ENCODE results near the gene ANKRD2.

The ANKRD2 gene

DNA sequence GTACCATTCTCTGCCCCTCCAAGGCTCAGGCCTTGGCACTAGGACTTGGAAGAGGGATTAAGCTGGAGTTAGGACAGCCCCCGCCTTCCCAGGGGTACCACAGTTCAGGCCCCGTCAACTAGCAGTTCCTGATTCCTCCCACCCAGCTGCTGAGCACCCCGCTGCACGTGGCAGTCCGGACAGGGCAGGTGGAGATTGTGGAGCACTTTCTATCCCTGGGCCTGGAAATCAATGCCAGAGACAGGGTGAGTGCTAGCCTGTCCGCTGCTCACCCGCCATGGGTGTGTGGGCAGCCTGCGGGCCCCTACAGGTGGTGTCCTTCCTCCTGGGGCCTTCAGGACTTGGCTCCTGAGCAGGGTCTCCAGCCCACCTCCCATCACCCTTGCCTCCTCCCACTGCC lies 9.6 kb downstream of the ANKRD2 start:
- H3K4me3 ChIP-seq (ENCODE audit: control insufficient read depth, low read depth, low read length): no peak overlapping the region
- DNase-seq (ENCODE audit: low read depth): no peak
- TF ChIP-seq, protein P1, sequence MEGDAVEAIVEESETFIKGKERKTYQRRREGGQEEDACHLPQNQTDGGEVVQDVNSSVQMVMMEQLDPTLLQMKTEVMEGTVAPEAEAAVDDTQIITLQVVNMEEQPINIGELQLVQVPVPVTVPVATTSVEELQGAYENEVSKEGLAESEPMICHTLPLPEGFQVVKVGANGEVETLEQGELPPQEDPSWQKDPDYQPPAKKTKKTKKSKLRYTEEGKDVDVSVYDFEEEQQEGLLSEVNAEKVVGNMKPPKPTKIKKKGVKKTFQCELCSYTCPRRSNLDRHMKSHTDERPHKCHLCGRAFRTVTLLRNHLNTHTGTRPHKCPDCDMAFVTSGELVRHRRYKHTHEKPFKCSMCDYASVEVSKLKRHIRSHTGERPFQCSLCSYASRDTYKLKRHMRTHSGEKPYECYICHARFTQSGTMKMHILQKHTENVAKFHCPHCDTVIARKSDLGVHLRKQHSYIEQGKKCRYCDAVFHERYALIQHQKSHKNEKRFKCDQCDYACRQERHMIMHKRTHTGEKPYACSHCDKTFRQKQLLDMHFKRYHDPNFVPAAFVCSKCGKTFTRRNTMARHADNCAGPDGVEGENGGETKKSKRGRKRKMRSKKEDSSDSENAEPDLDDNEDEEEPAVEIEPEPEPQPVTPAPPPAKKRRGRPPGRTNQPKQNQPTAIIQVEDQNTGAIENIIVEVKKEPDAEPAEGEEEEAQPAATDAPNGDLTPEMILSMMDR (conservative IDR thresholded peaks at IDR 0.05; ENCODE audit: control insufficient read depth, insufficient read depth, low read depth, low read length): no peak

DNA sequence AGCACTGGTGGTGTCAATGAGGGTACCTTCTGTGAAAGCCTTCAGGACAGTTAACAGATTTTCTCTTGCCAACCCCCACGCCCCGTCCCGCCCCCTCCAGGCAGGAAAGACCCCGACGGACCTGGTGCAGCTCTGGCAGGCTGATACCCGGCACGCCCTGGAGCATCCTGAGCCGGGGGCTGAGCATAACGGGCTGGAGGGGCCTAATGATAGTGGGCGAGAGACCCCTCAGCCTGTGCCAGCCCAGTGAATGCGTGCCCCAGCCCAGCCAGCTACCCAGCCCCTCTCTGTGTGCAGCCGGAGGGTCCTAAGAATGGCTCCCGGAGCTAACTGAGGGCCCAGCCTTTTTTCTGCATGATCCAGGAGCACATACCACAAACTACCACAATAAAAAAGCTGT lies 10.9 kb downstream of the ANKRD2 start:
- no peak overlapping the region for H3K4me3 ChIP-seq (ENCODE audit: control insufficient read depth, low read depth, low read length)
- TF ChIP-seq, protein P1 (conservative IDR thresholded peaks at IDR 0.05; ENCODE audit: control insufficient read depth, insufficient read depth, low read depth, low read length): no peak
- DNase-seq (ENCODE audit: low read depth): no peak

DNA sequence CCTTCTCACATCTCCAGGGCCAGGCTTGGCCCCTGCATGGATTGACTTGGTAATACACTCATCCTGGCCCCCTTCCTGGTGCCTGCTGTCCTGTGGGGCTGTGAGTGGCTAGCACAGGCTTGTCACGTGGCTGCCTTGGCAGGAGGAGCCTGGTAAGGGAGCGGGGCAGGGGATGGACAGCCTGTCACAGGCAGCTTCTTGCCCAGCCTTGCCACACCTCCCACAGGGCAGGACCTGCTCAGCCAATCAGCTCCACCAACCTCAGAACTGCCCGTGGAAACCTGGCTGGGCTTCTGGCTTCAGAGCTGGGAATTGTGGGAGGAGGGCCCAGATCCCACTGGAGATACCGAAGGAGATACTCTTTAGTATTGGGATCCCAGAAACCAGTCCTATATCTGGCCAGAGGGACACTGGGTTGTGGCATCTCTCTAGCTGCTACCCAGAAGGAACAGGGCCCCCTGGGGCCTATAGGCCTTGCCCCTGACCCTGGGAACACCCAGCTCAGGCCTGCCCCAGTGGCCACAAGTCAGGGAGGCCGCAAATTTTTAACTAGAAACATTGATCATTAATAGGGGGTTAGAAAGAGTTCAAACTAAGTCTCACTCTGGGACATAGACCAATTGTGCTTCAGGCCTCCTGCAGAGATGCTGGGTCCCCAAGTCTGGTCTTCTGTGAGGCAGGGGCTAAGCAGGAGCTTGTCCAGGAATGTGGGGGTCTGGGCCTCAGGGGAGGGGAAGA lies 11.7 kb downstream of the ANKRD2 start, which contains the start of gene HOGA1:
Gene HOGA1 (plus strand): TSS at position 330 of the 738 bp plus-strand sequence. CDS start 315 bp downstream, at position 645.
- H3K4me3 ChIP-seq (ENCODE audit: control insufficient read depth, low read depth, low read length): no peak within 1 kb of the TSS

GRCh38 chr10:97584798-97585438 lies 12.3 kb downstream of the ANKRD2 start:
- TF ChIP-seq, protein P1 (conservative IDR thresholded peaks at IDR 0.05; ENCODE audit: control insufficient read depth, insufficient read depth, low read depth, low read length): no peak
- no peak for DNase-seq (ENCODE audit: low read depth)
- H3K4me3 ChIP-seq (ENCODE audit: control insufficient read depth, low read depth, low read length): no peak overlapping the region

More for the DNA sequence above, 11.7 kb downstream of the ANKRD2 start, which contains the start of gene HOGA1:
- peak; percentile 73 for DNase-seq (ENCODE audit: low read depth)
- TF ChIP-seq, protein P1 (conservative IDR thresholded peaks at IDR 0.05; ENCODE audit: control insufficient read depth, insufficient read depth, low read depth, low read length): no peak

GRCh38 chr10:97585439-97585811 lies 12.8 kb downstream of the ANKRD2 start:
- DNase-seq (ENCODE audit: low read depth): no peak
- no peak overlapping the region for H3K4me3 ChIP-seq (ENCODE audit: control insufficient read depth, low read depth, low read length)
- TF ChIP-seq, protein P1 (conservative IDR thresholded peaks at IDR 0.05; ENCODE audit: control insufficient read depth, insufficient read depth, low read depth, low read length): no peak

- no peak for DNase-seq (ENCODE audit: low read depth)
Observed at GRCh38 chr10:97587183-97587582, 14.6 kb downstream of the ANKRD2 start.

More at GRCh38 chr10:97587183-97587582, 14.6 kb downstream of the ANKRD2 start:
- no peak overlapping the region for H3K4me3 ChIP-seq (ENCODE audit: control insufficient read depth, low read depth, low read length)
- TF ChIP-seq, protein P1 (conservative IDR thresholded peaks at IDR 0.05; ENCODE audit: control insufficient read depth, insufficient read depth, low read depth, low read length): no peak
